ENCODE data around the gene CEP350. TPM values are rescaled to one million over a fixed set of nuclear protein-coding genes. Genes with fewer than 3 reads are reported as not detected.

Gene CEP350
- polyA plus RNA-seq, 1 of the 3 experiments (the other 2 are of a cell fraction) = 2.9 TPM

DNA sequence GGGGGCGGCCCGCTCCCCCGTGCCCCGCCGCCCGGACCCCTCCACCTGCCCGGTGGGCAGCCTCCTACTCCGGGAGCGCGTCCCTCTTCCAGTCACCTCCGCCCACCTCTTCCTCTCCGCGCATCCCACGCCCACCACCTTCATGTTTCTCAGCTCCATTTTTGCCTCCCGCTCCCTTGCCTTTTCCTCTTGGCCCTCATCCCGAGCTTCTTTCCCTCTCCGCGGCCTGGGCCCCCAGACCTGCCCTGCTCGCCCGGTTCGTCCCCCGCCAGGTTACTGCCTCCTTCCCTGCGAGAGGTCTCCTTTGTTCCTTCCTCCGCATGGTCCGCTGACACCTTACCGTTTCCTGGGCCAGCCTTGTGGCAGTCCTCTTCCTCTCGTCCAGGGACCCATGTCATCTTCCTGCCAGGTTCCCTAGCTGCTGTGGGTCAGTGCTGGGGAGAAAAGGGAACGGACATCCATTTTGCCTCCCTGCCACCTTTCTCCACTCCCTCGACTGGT, 200.6 kb downstream of the CEP350 start (continued):
- TF ChIP-seq, protein P1, sequence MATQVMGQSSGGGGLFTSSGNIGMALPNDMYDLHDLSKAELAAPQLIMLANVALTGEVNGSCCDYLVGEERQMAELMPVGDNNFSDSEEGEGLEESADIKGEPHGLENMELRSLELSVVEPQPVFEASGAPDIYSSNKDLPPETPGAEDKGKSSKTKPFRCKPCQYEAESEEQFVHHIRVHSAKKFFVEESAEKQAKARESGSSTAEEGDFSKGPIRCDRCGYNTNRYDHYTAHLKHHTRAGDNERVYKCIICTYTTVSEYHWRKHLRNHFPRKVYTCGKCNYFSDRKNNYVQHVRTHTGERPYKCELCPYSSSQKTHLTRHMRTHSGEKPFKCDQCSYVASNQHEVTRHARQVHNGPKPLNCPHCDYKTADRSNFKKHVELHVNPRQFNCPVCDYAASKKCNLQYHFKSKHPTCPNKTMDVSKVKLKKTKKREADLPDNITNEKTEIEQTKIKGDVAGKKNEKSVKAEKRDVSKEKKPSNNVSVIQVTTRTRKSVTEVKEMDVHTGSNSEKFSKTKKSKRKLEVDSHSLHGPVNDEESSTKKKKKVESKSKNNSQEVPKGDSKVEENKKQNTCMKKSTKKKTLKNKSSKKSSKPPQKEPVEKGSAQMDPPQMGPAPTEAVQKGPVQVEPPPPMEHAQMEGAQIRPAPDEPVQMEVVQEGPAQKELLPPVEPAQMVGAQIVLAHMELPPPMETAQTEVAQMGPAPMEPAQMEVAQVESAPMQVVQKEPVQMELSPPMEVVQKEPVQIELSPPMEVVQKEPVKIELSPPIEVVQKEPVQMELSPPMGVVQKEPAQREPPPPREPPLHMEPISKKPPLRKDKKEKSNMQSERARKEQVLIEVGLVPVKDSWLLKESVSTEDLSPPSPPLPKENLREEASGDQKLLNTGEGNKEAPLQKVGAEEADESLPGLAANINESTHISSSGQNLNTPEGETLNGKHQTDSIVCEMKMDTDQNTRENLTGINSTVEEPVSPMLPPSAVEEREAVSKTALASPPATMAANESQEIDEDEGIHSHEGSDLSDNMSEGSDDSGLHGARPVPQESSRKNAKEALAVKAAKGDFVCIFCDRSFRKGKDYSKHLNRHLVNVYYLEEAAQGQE (IDR thresholded peaks at IDR 0.05; ENCODE audit: low read depth, low read length) = no peak
- TF ChIP-seq, protein P2, sequence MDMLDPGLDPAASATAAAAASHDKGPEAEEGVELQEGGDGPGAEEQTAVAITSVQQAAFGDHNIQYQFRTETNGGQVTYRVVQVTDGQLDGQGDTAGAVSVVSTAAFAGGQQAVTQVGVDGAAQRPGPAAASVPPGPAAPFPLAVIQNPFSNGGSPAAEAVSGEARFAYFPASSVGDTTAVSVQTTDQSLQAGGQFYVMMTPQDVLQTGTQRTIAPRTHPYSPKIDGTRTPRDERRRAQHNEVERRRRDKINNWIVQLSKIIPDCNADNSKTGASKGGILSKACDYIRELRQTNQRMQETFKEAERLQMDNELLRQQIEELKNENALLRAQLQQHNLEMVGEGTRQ (IDR thresholded peaks at IDR 0.05; ENCODE audit: borderline replicate concordance, low read depth, low read length) = no peak
- TF ChIP-seq, protein P3, sequence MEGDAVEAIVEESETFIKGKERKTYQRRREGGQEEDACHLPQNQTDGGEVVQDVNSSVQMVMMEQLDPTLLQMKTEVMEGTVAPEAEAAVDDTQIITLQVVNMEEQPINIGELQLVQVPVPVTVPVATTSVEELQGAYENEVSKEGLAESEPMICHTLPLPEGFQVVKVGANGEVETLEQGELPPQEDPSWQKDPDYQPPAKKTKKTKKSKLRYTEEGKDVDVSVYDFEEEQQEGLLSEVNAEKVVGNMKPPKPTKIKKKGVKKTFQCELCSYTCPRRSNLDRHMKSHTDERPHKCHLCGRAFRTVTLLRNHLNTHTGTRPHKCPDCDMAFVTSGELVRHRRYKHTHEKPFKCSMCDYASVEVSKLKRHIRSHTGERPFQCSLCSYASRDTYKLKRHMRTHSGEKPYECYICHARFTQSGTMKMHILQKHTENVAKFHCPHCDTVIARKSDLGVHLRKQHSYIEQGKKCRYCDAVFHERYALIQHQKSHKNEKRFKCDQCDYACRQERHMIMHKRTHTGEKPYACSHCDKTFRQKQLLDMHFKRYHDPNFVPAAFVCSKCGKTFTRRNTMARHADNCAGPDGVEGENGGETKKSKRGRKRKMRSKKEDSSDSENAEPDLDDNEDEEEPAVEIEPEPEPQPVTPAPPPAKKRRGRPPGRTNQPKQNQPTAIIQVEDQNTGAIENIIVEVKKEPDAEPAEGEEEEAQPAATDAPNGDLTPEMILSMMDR (IDR thresholded peaks at IDR 0.05) = no peak
- TF ChIP-seq RAD21 (IDR thresholded peaks at IDR 0.05; ENCODE audit: low read length) (no peak), NRF1 (IDR thresholded peaks at IDR 0.05; ENCODE audit: low read depth, low read length) (no peak), MEF2A (IDR thresholded peaks at IDR 0.05; ENCODE audit: borderline replicate concordance, low read depth) (no peak), TAF1 (IDR thresholded peaks at IDR 0.05; ENCODE audit: borderline replicate concordance, low read depth, low read length) (no peak), FOXJ3 (CRISPR knock-in tag; IDR thresholded peaks at IDR 0.05) (no peak), GATA2 (CRISPR knock-in tag; IDR thresholded peaks at IDR 0.05) (no peak), RFX5 (IDR thresholded peaks at IDR 0.05; ENCODE audit: low read length) (no peak), GABPA (IDR thresholded peaks at IDR 0.05; ENCODE audit: low read depth) (no peak), ELF1 (IDR thresholded peaks at IDR 0.05) (no peak), RXRA (IDR thresholded peaks at IDR 0.05; ENCODE audit: borderline replicate concordance, low read depth) (no peak), NFIC (IDR thresholded peaks at IDR 0.05; ENCODE audit: borderline replicate concordance) (no peak)
- TF ChIP-seq, protein P4, sequence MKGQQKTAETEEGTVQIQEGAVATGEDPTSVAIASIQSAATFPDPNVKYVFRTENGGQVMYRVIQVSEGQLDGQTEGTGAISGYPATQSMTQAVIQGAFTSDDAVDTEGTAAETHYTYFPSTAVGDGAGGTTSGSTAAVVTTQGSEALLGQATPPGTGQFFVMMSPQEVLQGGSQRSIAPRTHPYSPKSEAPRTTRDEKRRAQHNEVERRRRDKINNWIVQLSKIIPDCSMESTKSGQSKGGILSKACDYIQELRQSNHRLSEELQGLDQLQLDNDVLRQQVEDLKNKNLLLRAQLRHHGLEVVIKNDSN (IDR thresholded peaks at IDR 0.05; ENCODE audit: borderline replicate concordance, low read depth) = no peak

Data from SK-N-SH (cell line).